Nephron progenitor cell (in vitro differentiated cells): ENCODE results near the gene INPP4B.

Source experiments
- DNase-seq: peaks from one replicate; pipeline ENCODE4 v3.0.0; 2021
- H3K27ac Mint-ChIP-seq: 2 replicates; pipeline ENCODE4 v1.8.0; 2021; ENCODE audit warnings: mild to moderate bottlenecking, moderate library complexity, mixed read lengths
- H3K27me3 Mint-ChIP-seq: 2 replicates; pipeline ENCODE4 v1.8.0; 2021; ENCODE audit warnings: mild to moderate bottlenecking, low read depth, mixed read lengths; ENCODE audit not compliant: poor library complexity
- H3K36me3 Mint-ChIP-seq: 2 replicates; pipeline ENCODE4 v1.8.0; 2021; ENCODE audit warnings: low read depth, mixed read lengths
- H3K4me1 Mint-ChIP-seq: 2 replicates; pipeline ENCODE4 v1.8.0; 2021; ENCODE audit warnings: mixed read lengths
- H3K4me3 Mint-ChIP-seq: 2 replicates; pipeline ENCODE4 v1.8.0; 2021; ENCODE audit warnings: mild to moderate bottlenecking, moderate library complexity, mixed read lengths
- H3K9me3 Mint-ChIP-seq: 2 replicates; pipeline ENCODE4 v1.8.0; 2021; ENCODE audit warnings: mild to moderate bottlenecking, moderate library complexity, mixed read lengths
- TF ChIP-seq, protein P1 (sequence below): fragments of 200-600 bp; sonication (generic); IDR thresholded peaks from 2 replicates; pipeline ENCODE4 v1.5.0; 2021; ENCODE audit warnings: antibody characterized with exemption

The INPP4B gene

DNA sequence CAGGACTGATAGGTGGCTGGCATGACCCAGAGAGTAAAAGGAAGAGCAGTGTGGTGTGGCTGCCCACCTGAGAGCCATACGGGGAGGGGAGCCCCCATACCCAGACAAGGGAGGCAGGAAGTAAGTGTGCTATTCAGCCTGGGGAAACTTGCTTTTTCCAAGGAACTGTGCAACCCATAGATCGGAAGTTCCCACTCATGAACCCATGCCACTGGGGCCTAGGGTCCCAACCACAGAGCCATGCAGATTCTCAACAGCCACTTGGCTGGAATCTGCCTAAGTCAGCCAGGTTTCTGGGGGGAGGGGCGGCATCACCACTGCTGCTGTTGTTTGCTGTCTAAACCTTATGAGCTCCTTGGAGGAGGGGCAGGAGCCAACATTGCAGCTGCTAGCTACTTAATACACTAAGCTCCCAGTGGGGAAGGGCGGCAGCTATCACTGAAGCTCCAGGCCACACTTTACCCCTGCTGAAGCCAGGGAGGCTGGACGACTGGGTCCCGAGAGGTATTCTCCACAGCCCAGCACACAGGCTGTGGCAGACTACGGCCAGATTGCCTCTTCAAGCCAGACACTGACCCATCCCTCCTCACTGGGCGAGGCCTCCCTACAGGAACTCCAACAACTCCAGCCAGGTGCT, 410.4 kb downstream of the INPP4B start:
- H3K9me3 Mint-ChIP-seq: peaks cover 44% of the 10 kb centered on the region
- TF ChIP-seq, protein P1, sequence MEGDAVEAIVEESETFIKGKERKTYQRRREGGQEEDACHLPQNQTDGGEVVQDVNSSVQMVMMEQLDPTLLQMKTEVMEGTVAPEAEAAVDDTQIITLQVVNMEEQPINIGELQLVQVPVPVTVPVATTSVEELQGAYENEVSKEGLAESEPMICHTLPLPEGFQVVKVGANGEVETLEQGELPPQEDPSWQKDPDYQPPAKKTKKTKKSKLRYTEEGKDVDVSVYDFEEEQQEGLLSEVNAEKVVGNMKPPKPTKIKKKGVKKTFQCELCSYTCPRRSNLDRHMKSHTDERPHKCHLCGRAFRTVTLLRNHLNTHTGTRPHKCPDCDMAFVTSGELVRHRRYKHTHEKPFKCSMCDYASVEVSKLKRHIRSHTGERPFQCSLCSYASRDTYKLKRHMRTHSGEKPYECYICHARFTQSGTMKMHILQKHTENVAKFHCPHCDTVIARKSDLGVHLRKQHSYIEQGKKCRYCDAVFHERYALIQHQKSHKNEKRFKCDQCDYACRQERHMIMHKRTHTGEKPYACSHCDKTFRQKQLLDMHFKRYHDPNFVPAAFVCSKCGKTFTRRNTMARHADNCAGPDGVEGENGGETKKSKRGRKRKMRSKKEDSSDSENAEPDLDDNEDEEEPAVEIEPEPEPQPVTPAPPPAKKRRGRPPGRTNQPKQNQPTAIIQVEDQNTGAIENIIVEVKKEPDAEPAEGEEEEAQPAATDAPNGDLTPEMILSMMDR: no peak
- DNase-seq: peak; percentile 31
- H3K36me3 Mint-ChIP-seq: peaks cover 36% of the 10 kb centered on the region
- peaks cover 16% of the 10 kb centered on the region for H3K4me1 Mint-ChIP-seq
- peak overlapping the region; percentile 35 for H3K27ac Mint-ChIP-seq
- H3K27me3 Mint-ChIP-seq: no peaks in the 10 kb centered on the region
- H3K4me3 Mint-ChIP-seq: no peak overlapping the region

DNA sequence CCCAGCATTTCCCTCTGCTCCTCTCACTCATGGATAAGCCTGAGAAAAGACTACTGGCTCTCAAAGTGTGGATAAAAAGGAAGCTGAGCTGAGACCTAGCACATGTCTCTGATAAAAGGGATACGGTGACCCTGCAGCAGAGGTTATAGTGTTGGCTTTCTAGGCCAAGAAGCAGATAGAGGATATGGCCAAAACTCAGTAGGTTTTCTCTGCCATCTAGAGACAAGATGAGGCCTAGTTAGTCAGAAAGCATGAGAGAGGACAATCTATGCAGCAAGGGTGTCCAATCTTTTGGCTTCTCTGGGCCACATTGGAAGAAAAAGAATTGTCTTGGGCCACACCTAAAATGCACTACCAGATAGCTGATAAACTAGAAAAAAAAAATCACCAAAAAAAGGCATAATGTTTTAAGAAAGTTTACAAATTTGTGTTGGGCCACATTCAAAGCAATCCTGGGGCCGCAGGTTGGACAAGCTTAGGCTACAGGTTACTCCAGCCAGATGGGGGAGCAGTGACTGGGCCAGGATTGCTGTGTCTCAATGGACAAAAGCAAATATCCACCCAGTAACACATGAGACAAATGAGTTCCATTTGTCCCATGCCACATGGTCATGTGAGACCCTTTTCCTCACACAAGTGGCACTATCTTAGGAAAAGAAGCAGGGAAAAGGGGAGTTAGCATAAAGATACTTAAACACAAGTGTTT, 411.4 kb downstream of the INPP4B start:
- Mint-ChIP-seq H3K27ac (no peak overlapping the region), H3K4me1 (peaks cover 16% of the 10 kb centered on the region), H3K9me3 (peaks cover 44% of the 10 kb centered on the region), H3K27me3 (no peaks in the 10 kb centered on the region), H3K4me3 (no peak overlapping the region), H3K36me3 (peaks cover 36% of the 10 kb centered on the region)
- TF ChIP-seq, protein P1: no peak
- DNase-seq: no peak

DNA sequence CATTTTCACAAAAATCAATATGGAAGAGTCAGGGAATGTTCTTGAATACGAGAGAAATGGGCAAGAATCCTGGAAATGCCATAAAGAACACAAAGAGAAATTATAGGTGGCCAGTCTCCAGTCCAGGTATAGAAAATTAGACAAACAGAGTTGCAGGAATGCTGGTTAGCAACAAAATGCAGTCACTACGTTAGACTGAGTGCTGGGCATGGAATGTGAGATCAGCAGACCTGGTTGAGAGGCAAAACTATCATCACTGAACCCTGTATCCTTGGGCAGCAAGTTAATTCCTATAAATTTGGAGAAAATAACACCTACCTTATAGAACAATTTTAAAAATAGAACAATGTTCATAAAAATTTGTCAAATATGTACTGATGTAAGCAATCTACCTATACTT, 417.4 kb downstream of the INPP4B start:
- Mint-ChIP-seq H3K4me3 (no peak overlapping the region), H3K9me3 (no peaks in the 10 kb centered on the region), H3K27ac (no peak overlapping the region), H3K36me3 (peaks cover 2% of the 10 kb centered on the region), H3K4me1 (no peaks in the 10 kb centered on the region), H3K27me3 (no peaks in the 10 kb centered on the region)
- TF ChIP-seq, protein P1: no peak
- no peak for DNase-seq

DNA sequence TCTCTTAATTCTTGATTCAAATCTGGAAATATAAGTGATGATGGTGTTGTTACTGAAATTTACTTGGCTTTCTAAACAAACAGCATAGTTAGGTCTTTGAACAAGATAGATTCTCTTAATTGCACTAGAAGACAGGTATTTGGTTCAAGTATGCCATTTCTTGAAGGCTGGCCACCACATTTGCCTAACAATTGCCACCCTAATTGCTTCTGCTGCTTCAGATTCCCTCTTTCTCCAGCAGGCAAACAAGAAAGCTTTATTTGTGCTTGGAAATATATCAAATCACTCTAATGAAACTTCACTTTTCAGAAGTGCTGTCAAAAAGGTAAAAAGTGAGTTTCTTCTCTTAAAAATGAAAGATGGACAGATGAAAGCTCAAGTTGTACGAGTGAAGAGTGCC, 418.6 kb downstream of the INPP4B start:
- Mint-ChIP-seq H3K4me1 (no peaks in the 10 kb centered on the region), H3K4me3 (no peak overlapping the region), H3K9me3 (no peaks in the 10 kb centered on the region), H3K27me3 (no peaks in the 10 kb centered on the region), H3K27ac (no peak overlapping the region), H3K36me3 (no peaks in the 10 kb centered on the region)
- no peak for DNase-seq
- TF ChIP-seq, protein P1: no peak

DNA sequence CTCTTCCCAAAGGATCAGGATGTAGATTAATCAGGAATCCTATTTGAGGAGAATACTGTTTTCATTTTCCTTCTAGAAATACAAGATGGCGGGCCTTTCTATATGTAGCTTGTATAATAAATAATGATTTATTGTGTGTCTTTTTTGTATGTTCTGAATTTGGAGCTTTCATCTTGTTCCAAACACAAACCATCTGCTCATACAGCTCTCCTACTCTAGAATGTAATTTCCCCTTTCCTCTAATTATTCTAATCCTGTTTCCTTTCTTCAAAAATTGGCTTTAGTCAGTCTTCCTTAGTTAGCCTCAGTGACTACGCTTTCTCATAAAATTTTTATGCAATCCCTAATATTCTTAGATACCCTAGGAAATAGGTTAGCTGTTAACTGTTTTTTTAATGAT, 422.2 kb downstream of the INPP4B start:
- TF ChIP-seq, protein P1: no peak
- no peaks in the 10 kb centered on the region for H3K9me3 Mint-ChIP-seq
- DNase-seq: no peak
- H3K4me3 Mint-ChIP-seq: no peak overlapping the region
- H3K27ac Mint-ChIP-seq: no peak overlapping the region
- H3K4me1 Mint-ChIP-seq: no peaks in the 10 kb centered on the region
- H3K36me3 Mint-ChIP-seq: no peaks in the 10 kb centered on the region
- no peaks in the 10 kb centered on the region for H3K27me3 Mint-ChIP-seq
